MM.1S (cell line): ENCODE results near the gene PLEKHD1.

Experiments
- CTCF ChIP-seq: fragments of 300-600 bp; sonication (generic); IDR thresholded peaks from 2 replicates; pipeline ENCODE4 v1.5.1; 2016; ENCODE audit warnings: antibody characterized with exemption, low read length, mixed read lengths
- EZH2 ChIP-seq: fragments of 300-600 bp; sonication (generic); optimal IDR thresholded peaks from 2 replicates; pipeline ENCODE3; 2017; ENCODE audit warnings: low read depth, mild to moderate bottlenecking, antibody characterized with exemption, low read length, mixed read lengths
- EZH2phosphoT487 ChIP-seq: fragments of 300-600 bp; sonication (generic); IDR thresholded peaks from 2 replicates; pipeline ENCODE4 v1.6.1; 2018; ENCODE audit warnings: antibody characterized with exemption, low read length

- no peak for TF ChIP-seq CTCF
- no peak for TF ChIP-seq EZH2
- no peak for TF ChIP-seq EZH2phosphoT487
These were observed 11.3 kb upstream of the PLEKHD1 start for GRCh38 chr14:69473260-69473659.
